H1 (cell line): Measurements from ENCODE around the gene DPP10. TPM values are rescaled to one million over a fixed set of nuclear protein-coding genes. Genes with fewer than 3 reads are reported as not detected.
A peak's percentile ranks its signal among the peaks of the same experiment; 100 is the strongest.

Experiments
- CTCF ChIA-PET: fragments of 300-600 bp; sonication (Branson Sonifier 250); formaldehyde crosslinking; loops from one replicate; lab custom pipeline; 2021; ENCODE audit not compliant: partially characterized antibody; lab: Charles Lee
- POLR2A ChIA-PET: fragments of 300-600 bp; sonication (Branson Sonifier 250); formaldehyde crosslinking; loops from one replicate; lab custom pipeline; 2021; ENCODE audit warnings: inconsistent platforms; ENCODE audit not compliant: partially characterized antibody; lab: Charles Lee
- DNase-seq, 2 experiments: peaks; one replicate each; pipeline versions ENCODE4 v3.0.0 to v3.0.0-alpha.2; 2010 to 2022; ENCODE audit warnings: low spot score in 2 of 2, low read depth in 1 of 2, mixed read lengths in 1 of 2
- FAIRE-seq: peaks from 2 replicates; lab custom pipeline; 2011; peaks lifted over from hg19 to GRCh38; lab: Jason Lieb, UNC
- H2AFZ ChIP-seq: 2 replicates; pipeline ENCODE4 v1.8.1; 2012; ENCODE audit warnings: low read length, inconsistent platforms
- H2AK5ac ChIP-seq: 2 replicates; pipeline ENCODE4 v1.6.1; 2013; ENCODE audit warnings: low read depth, low read length
- H2BK120ac ChIP-seq: replicated peaks from 2 replicates; pipeline ENCODE3; 2013; ENCODE audit warnings: low read depth, low read length, inconsistent platforms
- H2BK12ac ChIP-seq: 2 replicates; pipeline ENCODE4 v1.6.1; 2013; ENCODE audit warnings: low read depth, low read length
- H2BK15ac ChIP-seq: 2 replicates; pipeline ENCODE4 v1.6.1; 2013; ENCODE audit warnings: low read length
- H2BK20ac ChIP-seq: 2 replicates; pipeline ENCODE4 v1.6.1; 2013; ENCODE audit warnings: low read length
- H2BK5ac ChIP-seq: 2 replicates; pipeline ENCODE4 v1.6.1; 2013; ENCODE audit warnings: low read depth, low read length
- H3K14ac ChIP-seq: 2 replicates; pipeline ENCODE4 v1.6.1; 2013; ENCODE audit warnings: inconsistent platforms; ENCODE audit not compliant: insufficient read length
- H3K18ac ChIP-seq: 2 replicates; pipeline ENCODE4 v1.6.1; 2013; ENCODE audit warnings: low read length; ENCODE audit errors: extremely low read depth
- H3K23ac ChIP-seq: 2 replicates; pipeline ENCODE4 v1.6.1; 2013; ENCODE audit warnings: inconsistent platforms; ENCODE audit not compliant: insufficient read length
- H3K23me2 ChIP-seq: 2 replicates; pipeline ENCODE4 v1.6.1; 2013; ENCODE audit warnings: low read depth, low read length
- H3K27ac ChIP-seq: 2 replicates; pipeline ENCODE4 v1.6.1; 2011; ENCODE audit warnings: low read depth, low read length, inconsistent platforms
- H3K27me3 ChIP-seq, 4 experiments: replicated peaks in 1 of 4; 1 replicate in 1 of 4; 2 replicates in 3 of 4; pipeline versions ENCODE4 v1.6.1 to v1.8.1; 2011 to 2013; ENCODE audit warnings: low read length in 3 of 4, mild to moderate bottlenecking in 3 of 4, inconsistent platforms in 2 of 4, mixed read lengths in 2 of 4, moderate library complexity in 1 of 4; ENCODE audit not compliant: control insufficient read depth in 3 of 4, insufficient read depth in 3 of 4; ENCODE audit errors: extremely low read depth in 1 of 4
- H3K36me3 ChIP-seq, 4 experiments: 2 replicates each; pipeline versions ENCODE4 v1.6.1 to v1.8.1; 2011 to 2013; ENCODE audit warnings: mild to moderate bottlenecking in 4 of 4, low read length in 3 of 4, moderate library complexity in 2 of 4, control low read depth in 1 of 4, inconsistent platforms in 1 of 4; ENCODE audit not compliant: insufficient read depth in 4 of 4, control insufficient read depth in 2 of 4
- H3K4ac ChIP-seq: replicated peaks from 2 replicates; pipeline ENCODE3; 2013; ENCODE audit warnings: low read length, low read depth, mixed read lengths, inconsistent platforms; ENCODE audit not compliant: insufficient read length
- H3K4me1 ChIP-seq, 4 experiments: replicated peaks in 1 of 4; 1 replicate in 1 of 4; 2 replicates in 3 of 4; pipeline versions ENCODE4 v1.6.1 to v1.8.1; 2011 to 2013; ENCODE audit warnings: low read length in 3 of 4, inconsistent platforms in 2 of 4, mixed read lengths in 1 of 4; ENCODE audit not compliant: insufficient read depth in 4 of 4, control insufficient read depth in 3 of 4
- H3K4me2 ChIP-seq, 2 experiments: 2 replicates each; pipeline versions ENCODE4 v1.6.1 to v1.8.1; 2011 to 2013; ENCODE audit warnings: low read depth in 2 of 2, low read length in 2 of 2, control low read depth in 1 of 2, inconsistent platforms in 1 of 2, mild to moderate bottlenecking in 1 of 2; ENCODE audit not compliant: insufficient read depth in 1 of 2
- H3K4me3 ChIP-seq, 4 experiments: fragments of 200-600, 300-600 bp in 1 of 4; sonication (generic), shearing (Covaris generic), sonication (Bioruptor Twin) in 1 of 4; 2 replicates each; pipeline versions ENCODE4 v1.5.1 to v1.8.1; 2011 to 2016; ENCODE audit warnings: low read length in 4 of 4, low read depth in 3 of 4, control low read depth in 2 of 4, inconsistent platforms in 2 of 4, mild to moderate bottlenecking in 2 of 4, mixed read lengths in 1 of 4, moderate library complexity in 1 of 4; ENCODE audit not compliant: insufficient read depth in 2 of 4; ENCODE audit errors: extremely low read depth in 1 of 4
- H3K56ac ChIP-seq: replicated peaks from 2 replicates; pipeline ENCODE3; 2013; ENCODE audit warnings: low read depth, mild to moderate bottlenecking, mixed read lengths, low read length, inconsistent platforms; ENCODE audit not compliant: insufficient read length
- H3K79me1 ChIP-seq: 2 replicates; pipeline ENCODE4 v1.6.1; 2013; ENCODE audit warnings: low read depth, low read length, control low read depth
- H3K79me2 ChIP-seq, 2 experiments: 2 replicates each; pipeline versions ENCODE4 v1.6.1 to v1.8.1; 2012 to 2013; ENCODE audit warnings: low read length in 2 of 2, mild to moderate bottlenecking in 2 of 2, inconsistent platforms in 1 of 2; ENCODE audit not compliant: insufficient read depth in 2 of 2, control insufficient read depth in 1 of 2
- H3K9ac ChIP-seq, 4 experiments: replicated peaks in 1 of 4; 1 replicate in 1 of 4; 2 replicates in 3 of 4; pipeline versions ENCODE4 v1.6.1 to v1.8.1; 2011 to 2013; ENCODE audit warnings: low read depth in 3 of 4, low read length in 3 of 4, control low read depth in 2 of 4, mild to moderate bottlenecking in 2 of 4, moderate library complexity in 2 of 4, inconsistent platforms in 1 of 4; ENCODE audit errors: extremely low read depth in 1 of 4
- H3K9me3 ChIP-seq, 2 experiments: 2 replicates each; pipeline versions ENCODE4 v1.6.1 to v1.8.1; 2012 to 2013; ENCODE audit warnings: mild to moderate bottlenecking in 2 of 2, moderate library complexity in 2 of 2, control low read depth in 1 of 2, inconsistent platforms in 1 of 2, low read depth in 1 of 2, low read length in 1 of 2, mixed read lengths in 1 of 2; ENCODE audit not compliant: insufficient read depth in 2 of 2
- H4K20me1 ChIP-seq, 2 experiments: replicated peaks in 1 of 2; 2 replicates each; pipeline versions ENCODE3 to v1.8.1; 2011 to 2013; ENCODE audit warnings: inconsistent platforms in 2 of 2, low read length in 2 of 2, mild to moderate bottlenecking in 1 of 2; ENCODE audit not compliant: insufficient read depth in 2 of 2, control insufficient read depth in 1 of 2
- H4K5ac ChIP-seq: 2 replicates; pipeline ENCODE4 v1.6.1; 2013; ENCODE audit warnings: low read length, low read depth, mixed read lengths, inconsistent platforms; ENCODE audit not compliant: insufficient read length
- H4K8ac ChIP-seq: 2 replicates; pipeline ENCODE4 v1.8.0; 2013; ENCODE audit warnings: mild to moderate bottlenecking, moderate library complexity, low read length, inconsistent platforms; ENCODE audit not compliant: insufficient read depth; ENCODE audit errors: extremely low read depth
- H4K91ac ChIP-seq: replicated peaks from 2 replicates; pipeline ENCODE3; 2013; ENCODE audit warnings: low read length, mixed read lengths, inconsistent platforms; ENCODE audit not compliant: insufficient read length
- BACH1 ChIP-seq: IDR thresholded peaks from 2 replicates; pipeline ENCODE4 v1.6.1; 2012; ENCODE audit warnings: low read length, improper control_type of control experiment
- CHD1 ChIP-seq: IDR thresholded peaks from 2 replicates; pipeline ENCODE4 v1.6.1; 2012; ENCODE audit warnings: low read depth, low read length, improper control_type of control experiment
- NANOG ChIP-seq: IDR thresholded peaks from 2 replicates; pipeline ENCODE4 v1.6.1; 2011; ENCODE audit warnings: low read length, low read depth, mild to moderate bottlenecking, inconsistent platforms; ENCODE audit not compliant: insufficient read depth, poor library complexity, severe bottlenecking
- RNF2 ChIP-seq: fragments of 200-900, 300-1000 bp; sonication (generic); IDR thresholded peaks from 2 replicates; pipeline ENCODE4 v1.7.1; 2016; ENCODE audit warnings: borderline replicate concordance, low read depth, mild to moderate bottlenecking, antibody characterized with exemption, low read length; ENCODE audit not compliant: poor library complexity, severe bottlenecking; ENCODE audit errors: missing control alignments
- SAP30 ChIP-seq: fragments of 300-600 bp; sonication (generic); IDR thresholded peaks from 2 replicates; pipeline ENCODE4 v1.7.1; 2012; ENCODE audit warnings: low read length, moderate library complexity, mild to moderate bottlenecking, inconsistent platforms; ENCODE audit not compliant: insufficient read depth, insufficient replicate concordance
- SIRT6 ChIP-seq: IDR thresholded peaks from one replicate; pipeline ENCODE4 v1.7.1; 2012; ENCODE audit warnings: low read length, inconsistent platforms
- SP4 ChIP-seq: IDR thresholded peaks from 2 replicates; pipeline ENCODE4 v1.6.1; 2012; ENCODE audit warnings: low read length, inconsistent platforms
- TAF1 ChIP-seq: IDR thresholded peaks from 2 replicates; pipeline ENCODE4 v1.6.1; 2011; ENCODE audit warnings: mild to moderate bottlenecking, low read depth, low read length
- WGBS, 2 experiments: shearing (Covaris generic) in 1 of 2; methylation state at CpG; one replicate each; pipeline versions ENCODE4 v1.1.6 to v1.1.7; 2013 to 2015; ENCODE audit warnings: low lambda C conversion rate in 2 of 2, mixed read lengths in 2 of 2, inconsistent platforms in 1 of 2, low coverage in 1 of 2, missing lambda C conversion rate in 1 of 2; ENCODE audit not compliant: insufficient replicate concordance in 2 of 2, insufficient coverage in 1 of 2, insufficient read length in 1 of 2; ENCODE audit errors: extremely low coverage in 1 of 2, missing lambda C conversion rate in 1 of 2; 5-methylcytosine and 5-hydroxymethylcytosine counted together
- polyA plus RNA-seq, 7 experiments: library from polyadenylated mRNA; depleted of rRNA in 3 of 7; stranded (reverse) in 5 of 7; unstranded in 2 of 7; fragments of >200 nt in 5 of 7; fragments of 200-250 nt in 2 of 7; gene quantifications; 1 replicate in 5 of 7; 2 replicates in 1 of 7; 4 replicates in 1 of 7; pipeline versions ENCODE4 v1.2.1 to v1.2.3, GENCODE V29; 2011 to 2013; ENCODE audit warnings: missing spikeins in 2 of 7, mixed read lengths in 2 of 7
- total RNA-seq: library from RNA; stranded (reverse); fragmentation: NEBNext Ultra II Directional; extraction: Animal tissue kit (Norgen Biotek cat#: 25700); gene quantifications from 2 replicates; pipeline ENCODE4 v1.2.1, GENCODE V29; 2021
- TF ChIP-seq, protein P1 (sequence below), 3 experiments: IDR thresholded peaks; 1 replicate in 2 of 3; 2 replicates in 1 of 3; pipeline versions ENCODE4 v1.5.1 to v1.6.1; 2011; ENCODE audit warnings: low read length in 3 of 3, mild to moderate bottlenecking in 3 of 3, inconsistent platforms in 2 of 3, low read depth in 1 of 3, moderate library complexity in 1 of 3; ENCODE audit not compliant: insufficient read depth in 1 of 3; ENCODE audit errors: control extremely low read depth in 1 of 3
- TF ChIP-seq, protein P2 (sequence below): IDR thresholded peaks from 2 replicates; pipeline ENCODE4 v1.6.1; 2012; ENCODE audit warnings: low read length, inconsistent platforms

Gene DPP10
- total and polyA plus RNA-seq, 2 of the 8 experiments (the other 6 are each of a cell fraction or from before 2014, with no cell fraction given), result 3.3 to 7.2 TPM

DNA sequence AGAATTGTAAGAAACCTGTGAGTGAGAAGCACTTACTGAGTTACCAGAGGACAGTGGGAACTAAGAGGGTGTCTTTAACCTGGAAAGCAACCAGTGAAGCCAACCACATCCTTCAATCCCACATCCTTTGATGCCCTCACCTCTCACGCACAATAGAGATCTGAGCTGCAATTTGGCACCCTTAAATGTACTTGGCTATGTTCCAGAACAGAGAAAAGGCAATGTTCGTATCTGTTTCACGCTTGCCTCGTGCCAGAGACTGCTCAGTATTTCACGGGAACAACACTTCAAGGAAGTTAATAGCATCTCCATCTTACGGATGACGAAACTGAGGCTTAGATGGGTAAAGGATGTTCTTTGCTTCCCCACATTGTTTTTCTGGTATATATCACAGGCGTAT lies 167.4 kb downstream of the DPP10 start:
- no peak overlapping the region for H4K5ac ChIP-seq
- H3K23ac ChIP-seq, result no peak overlapping the region
- H4K20me1 ChIP-seq, result no peaks in the 10 kb centered on the region
- 82% methylated on average over 8 of the region's 8 CpGs; no CpG with 5 or more reads in 1 of the 2 experiments for WGBS, 2 experiments
- no peak overlapping the region for H2BK15ac ChIP-seq
- no peak overlapping the region for H2BK120ac ChIP-seq
- no peaks in the 10 kb centered on the region for H3K23me2 ChIP-seq
- no peak overlapping the region for H3K4me2 ChIP-seq
- H3K18ac ChIP-seq, result no peak overlapping the region
- H3K4me3 ChIP-seq, result no peak overlapping the region
- no peak overlapping the region for H3K27ac ChIP-seq
- POLR2A ChIA-PET, result no interaction called here
- no peaks in the 10 kb centered on the region for H3K9me3 ChIP-seq
- H2BK5ac ChIP-seq, result no peak overlapping the region
- FAIRE-seq (no peak), DNase-seq (no peak)
- H3K9ac ChIP-seq, result no peak overlapping the region
- H2BK20ac ChIP-seq, result no peak overlapping the region
- no peaks in the 10 kb centered on the region for H3K79me2 ChIP-seq
- H2BK12ac ChIP-seq, result no peak overlapping the region
- H4K8ac ChIP-seq, result no peak overlapping the region
- H3K27me3 ChIP-seq, result no peaks in the 10 kb centered on the region
- peaks cover 0 to 9% (median 2%) of the 10 kb centered on the region in 4 experiments; a peak in 4 of 7 replicates for H3K4me1 ChIP-seq
- H3K36me3 ChIP-seq, result no peaks in the 10 kb centered on the region
- no peak overlapping the region for H4K91ac ChIP-seq
- no peak overlapping the region for H3K56ac ChIP-seq
- H2AFZ ChIP-seq, result 0 out of 2 replicates have a peak overlapping the region, but pooled peaks have one; percentile 11
- no peak overlapping the region for H2AK5ac ChIP-seq
- CTCF ChIA-PET, result no interaction called here
- H3K79me1 ChIP-seq, result no peaks in the 10 kb centered on the region
- no peak overlapping the region for H3K14ac ChIP-seq
- H3K4ac ChIP-seq, result no peak overlapping the region
- TF ChIP-seq SAP30, result no peak
- no peak for TF ChIP-seq RNF2
- TF ChIP-seq, protein P1, sequence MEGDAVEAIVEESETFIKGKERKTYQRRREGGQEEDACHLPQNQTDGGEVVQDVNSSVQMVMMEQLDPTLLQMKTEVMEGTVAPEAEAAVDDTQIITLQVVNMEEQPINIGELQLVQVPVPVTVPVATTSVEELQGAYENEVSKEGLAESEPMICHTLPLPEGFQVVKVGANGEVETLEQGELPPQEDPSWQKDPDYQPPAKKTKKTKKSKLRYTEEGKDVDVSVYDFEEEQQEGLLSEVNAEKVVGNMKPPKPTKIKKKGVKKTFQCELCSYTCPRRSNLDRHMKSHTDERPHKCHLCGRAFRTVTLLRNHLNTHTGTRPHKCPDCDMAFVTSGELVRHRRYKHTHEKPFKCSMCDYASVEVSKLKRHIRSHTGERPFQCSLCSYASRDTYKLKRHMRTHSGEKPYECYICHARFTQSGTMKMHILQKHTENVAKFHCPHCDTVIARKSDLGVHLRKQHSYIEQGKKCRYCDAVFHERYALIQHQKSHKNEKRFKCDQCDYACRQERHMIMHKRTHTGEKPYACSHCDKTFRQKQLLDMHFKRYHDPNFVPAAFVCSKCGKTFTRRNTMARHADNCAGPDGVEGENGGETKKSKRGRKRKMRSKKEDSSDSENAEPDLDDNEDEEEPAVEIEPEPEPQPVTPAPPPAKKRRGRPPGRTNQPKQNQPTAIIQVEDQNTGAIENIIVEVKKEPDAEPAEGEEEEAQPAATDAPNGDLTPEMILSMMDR (IDR thresholded peaks at IDR 0.05; ENCODE audit: control extremely low read depth in 1 of 3, insufficient read depth in 1 of 3, low read depth in 1 of 3, low read length in 3 of 3), result no peak
- no peak for TF ChIP-seq NANOG
- TF ChIP-seq CHD1, result no peak
- no peak for TF ChIP-seq BACH1
- TF ChIP-seq, protein P2, sequence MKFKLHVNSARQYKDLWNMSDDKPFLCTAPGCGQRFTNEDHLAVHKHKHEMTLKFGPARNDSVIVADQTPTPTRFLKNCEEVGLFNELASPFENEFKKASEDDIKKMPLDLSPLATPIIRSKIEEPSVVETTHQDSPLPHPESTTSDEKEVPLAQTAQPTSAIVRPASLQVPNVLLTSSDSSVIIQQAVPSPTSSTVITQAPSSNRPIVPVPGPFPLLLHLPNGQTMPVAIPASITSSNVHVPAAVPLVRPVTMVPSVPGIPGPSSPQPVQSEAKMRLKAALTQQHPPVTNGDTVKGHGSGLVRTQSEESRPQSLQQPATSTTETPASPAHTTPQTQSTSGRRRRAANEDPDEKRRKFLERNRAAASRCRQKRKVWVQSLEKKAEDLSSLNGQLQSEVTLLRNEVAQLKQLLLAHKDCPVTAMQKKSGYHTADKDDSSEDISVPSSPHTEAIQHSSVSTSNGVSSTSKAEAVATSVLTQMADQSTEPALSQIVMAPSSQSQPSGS, result no peak
- no peak for TF ChIP-seq TAF1
- TF ChIP-seq SP4, result no peak
- TF ChIP-seq SIRT6, result no peak
